Endothelial cell of umbilical vein (primary cell): ENCODE measurements around the gene NRP2. TPM values are rescaled to one million over a fixed set of nuclear protein-coding genes. Genes with fewer than 3 reads are reported as not detected.
A peak's percentile ranks its signal among the peaks of the same experiment; 100 is the strongest.

Source experiments
- BruUV-seq: library from RNA; stranded (reverse); fragments of 400-500 nt; replicated peaks from 2 replicates; lab custom pipeline; 2021; lab: Mats Ljungman, UMichigan
- CTCF ChIA-PET: fragments of 300-600, 350-600 bp; sonication (Branson Sonifier 250); formaldehyde crosslinking; loops from one replicate; lab custom pipeline; 2021; ENCODE audit warnings: antibody characterized with exemption, inconsistent platforms; lab: Charles Lee
- POLR2A ChIA-PET: fragments of 300-600, 350-600 bp; sonication (Branson Sonifier 250); formaldehyde crosslinking; loops from one replicate; lab custom pipeline; 2021; ENCODE audit warnings: antibody characterized with exemption, inconsistent platforms; lab: Charles Lee
- DNase-seq: peaks from one replicate; pipeline ENCODE4 v3.0.0-alpha.2; 2011; ENCODE audit warnings: low read depth, low spot score
- FAIRE-seq: peaks from 2 replicates; lab custom pipeline; 2011; peaks lifted over from hg19 to GRCh38; lab: Jason Lieb, UNC
- H2AFZ ChIP-seq: 2 replicates; pipeline ENCODE4 v1.6.0; 2012; ENCODE audit warnings: low read depth, low read length, control low read depth, inconsistent platforms
- H3K27ac ChIP-seq: 2 replicates; pipeline ENCODE4 v1.5.1; 2011; ENCODE audit warnings: low read depth, mild to moderate bottlenecking, control low read depth, low read length, moderate library complexity; ENCODE audit not compliant: insufficient read depth
- H3K27me3 ChIP-seq, 2 experiments: 2 replicates each; pipeline versions ENCODE4 v1.6.0 to v1.6.1; 2011; ENCODE audit warnings: low read length in 2 of 2, mixed read lengths in 1 of 2; ENCODE audit not compliant: control insufficient read depth in 2 of 2, insufficient read depth in 2 of 2
- H3K36me3 ChIP-seq, 2 experiments: 2 replicates in 1 of 2; 3 replicates in 1 of 2; pipeline ENCODE4 v1.5.1; 2011; ENCODE audit warnings: low read length in 2 of 2, mild to moderate bottlenecking in 1 of 2, moderate library complexity in 1 of 2; ENCODE audit not compliant: control insufficient read depth in 2 of 2, insufficient read depth in 2 of 2; ENCODE audit errors: extremely low read depth in 1 of 2
- H3K4me1 ChIP-seq: 3 replicates; pipeline ENCODE4 v1.5.1; 2011; ENCODE audit warnings: mild to moderate bottlenecking, low read length; ENCODE audit not compliant: control insufficient read depth, insufficient read depth; ENCODE audit errors: extremely low read depth
- H3K4me2 ChIP-seq: 2 replicates; pipeline ENCODE4 v1.6.1; 2011; ENCODE audit warnings: low read length, control low read depth, mixed read lengths; ENCODE audit not compliant: insufficient read depth
- H3K4me3 ChIP-seq, 3 experiments: fragments of 200-600 bp in 1 of 3; sonication (generic), shearing (Covaris generic) in 1 of 3; replicated peaks in 1 of 3; 2 replicates each; pipeline ENCODE4 v1.5.1; 2011 to 2016; ENCODE audit warnings: control low read depth in 3 of 3, low read length in 3 of 3, mild to moderate bottlenecking in 2 of 3, inconsistent platforms in 1 of 3, low read depth in 1 of 3, moderate library complexity in 1 of 3; ENCODE audit not compliant: insufficient read depth in 1 of 3
- H3K79me2 ChIP-seq: 2 replicates; pipeline ENCODE4 v1.6.0; 2012; ENCODE audit warnings: low read length, inconsistent platforms; ENCODE audit not compliant: control insufficient read depth, insufficient read depth
- H3K9ac ChIP-seq: replicated peaks from 2 replicates; pipeline ENCODE3; 2011; ENCODE audit warnings: low read length, control low read depth; ENCODE audit not compliant: insufficient read depth; ENCODE audit errors: extremely low read depth
- H3K9me1 ChIP-seq: replicated peaks from 3 replicates; pipeline ENCODE4 v1.6.0; 2011; ENCODE audit warnings: mild to moderate bottlenecking, low read length; ENCODE audit not compliant: control insufficient read depth, insufficient read depth; ENCODE audit errors: extremely low read depth
- H3K9me3 ChIP-seq: replicated peaks from 2 replicates; pipeline ENCODE4 v1.5.1; 2012; ENCODE audit warnings: low read length, inconsistent platforms; ENCODE audit not compliant: control insufficient read depth, insufficient read depth
- H4K20me1 ChIP-seq: replicated peaks from 2 replicates; pipeline ENCODE3; 2011; ENCODE audit warnings: mild to moderate bottlenecking, low read length; ENCODE audit not compliant: control insufficient read depth, insufficient read depth; ENCODE audit errors: extremely low read depth
- CTCF ChIP-seq, 2 donors: IDR thresholded peaks; 1 replicate in 1 of 2; 2 replicates in 1 of 2; pipeline ENCODE4 v1.5.1; 2011; ENCODE audit warnings: low read length in 2 of 2, mild to moderate bottlenecking in 2 of 2, moderate library complexity in 2 of 2, control low read depth in 1 of 2, inconsistent platforms in 1 of 2, low read depth in 1 of 2; ENCODE audit not compliant: insufficient read depth in 1 of 2; ENCODE audit errors: extremely low read depth in 1 of 2
- EZH2 ChIP-seq: IDR thresholded peaks from 2 replicates; pipeline ENCODE4 v1.6.1; 2012; ENCODE audit warnings: borderline replicate concordance, low read depth, mild to moderate bottlenecking, moderate library complexity, low read length, inconsistent platforms; ENCODE audit not compliant: severe bottlenecking
- FOS ChIP-seq: IDR thresholded peaks from 2 replicates; pipeline ENCODE4 v1.6.1; 2011; ENCODE audit warnings: mild to moderate bottlenecking, low read length, moderate library complexity, borderline replicate concordance; ENCODE audit not compliant: insufficient read depth
- GATA2 ChIP-seq: IDR thresholded peaks from 2 replicates; pipeline ENCODE4 v1.7.0; 2011; ENCODE audit warnings: low read depth, mild to moderate bottlenecking, moderate library complexity, mixed read lengths, low read length; ENCODE audit not compliant: insufficient read length, insufficient read depth
- JUN ChIP-seq: IDR thresholded peaks from 2 replicates; pipeline ENCODE4 v1.6.1; 2011; ENCODE audit warnings: borderline replicate concordance, low read depth; ENCODE audit not compliant: insufficient read length, insufficient read depth
- MAX ChIP-seq: IDR thresholded peaks from 2 replicates; pipeline ENCODE4 v1.6.1; 2011; ENCODE audit not compliant: insufficient read depth, insufficient read length
- MYC ChIP-seq: IDR thresholded peaks from one replicate; pipeline ENCODE4 v1.6.1; 2011; ENCODE audit warnings: mild to moderate bottlenecking, low read depth, low read length
- POLR2A ChIP-seq: IDR thresholded peaks from 2 replicates; pipeline ENCODE4 v1.6.1; 2012; ENCODE audit warnings: low read depth, mild to moderate bottlenecking, control low read depth, low read length
- POLR2AphosphoS5 ChIP-seq: IDR thresholded peaks from 2 replicates; pipeline ENCODE4 v1.6.1; 2012; ENCODE audit warnings: low read depth, mild to moderate bottlenecking, control low read depth, low read length, moderate library complexity; ENCODE audit not compliant: insufficient read depth
- dilution Hi-C: fragments of 300-500 bp; cut with MboI; formaldehyde crosslinking; loops from one replicate; pipeline ENCODE4 v1.15.0; 2019; ENCODE audit warnings: low sequenced_read_pairs; ENCODE audit not compliant: extremely low pct_ligation_motif_present
- intact Hi-C: fragments of 100-400 bp; cut with micrococcal nuclease; formaldehyde crosslinking; loops from one replicate; pipeline ENCODE4 v1.10.0; 2022
- polyA plus RNA-seq, 4 experiments: library from polyadenylated mRNA; depleted of rRNA in 3 of 4; stranded (reverse) in 3 of 4; unstranded in 1 of 4; fragments of >200 nt; gene quantifications; 2 replicates each; pipeline versions ENCODE4 v1.2.1 to v1.2.3, GENCODE V29; 2011 to 2012; ENCODE audit warnings: missing spikeins in 1 of 4
- total RNA-seq: library from RNA; stranded (reverse); gene quantifications from 2 replicates; pipeline ENCODE4 v1.2.3, GENCODE V29; 2021

The NRP2 gene
- total and polyA plus RNA-seq, 2 donors (not counting 3 experiments of a cell fraction or from before 2014, with no cell fraction given), result 160 to 240 TPM

GRCh38 chr2:205775097-205775877, 93.0 kb downstream of the NRP2 start:
- POLR2A ChIA-PET, result no interaction called here
- intact Hi-C loops, result no loop called here
- Histone ChIP-seq H3K36me3 (peaks cover 0 to 19% of the 10 kb centered on the region in 2 experiments), H3K4me2 (no peak overlapping the region), H4K20me1 (no peaks in the 10 kb centered on the region), H3K27me3 (no peaks in the 10 kb centered on the region), H3K9me3 (no peaks in the 10 kb centered on the region), H3K9ac (no peak overlapping the region), H2AFZ (no peak overlapping the region), H3K79me2 (no peaks in the 10 kb centered on the region), H3K9me1 (no peaks in the 10 kb centered on the region), H3K4me3 (no peak overlapping the region), H3K4me1 (peaks cover 5% of the 10 kb centered on the region), H3K27ac (peak overlapping the region; percentile 2)
- TF ChIP-seq MYC, result no peak
- TF ChIP-seq POLR2AphosphoS5, result no peak
- TF ChIP-seq GATA2, result no peak
- no peak for TF ChIP-seq CTCF (IDR thresholded peaks at IDR 0.05; ENCODE audit: extremely low read depth in 1 of 2, insufficient read depth in 1 of 2, low read depth in 1 of 2, low read length in 2 of 2)
- TF ChIP-seq MAX, result no peak
- TF ChIP-seq FOS, result no peak
- TF ChIP-seq POLR2A, result no peak
- no peak for TF ChIP-seq JUN
- TF ChIP-seq EZH2, result no peak
- dilution Hi-C loops, result no loop called here
- TSS peak; percentile 50 for BruUV-seq
- CTCF ChIA-PET, result interaction anchor here (0.7 to 3.9 kb wide), 10 partner anchors 9 to 173 kb away, joined by 3 to 30 read pairs (median 5); no protein-coding TSS in a partner anchor
- peak; percentile 87 for FAIRE-seq
- DNase-seq, result peak; percentile 54
